Calu3 (cell line): ENCODE data around the gene NLE1. TPM values are rescaled to one million over a fixed set of nuclear protein-coding genes. Genes with fewer than 3 reads are reported as not detected.
"Not testable (repeated sequence)": the region's sequence is repeated elsewhere in the genome, so short reads cannot be mapped to it uniquely, and the experiment has no call there.

ENCODE experiments used
- BruUV-seq: library from RNA; stranded (reverse); fragments of 400-500 nt; replicated peaks from 2 replicates; lab custom pipeline; 2021; lab: Mats Ljungman, UMichigan
- CTCF ChIA-PET: fragments of 300-600 bp; sonication (Branson Sonifier 250); formaldehyde crosslinking; loops from one replicate; lab custom pipeline; 2022; ENCODE audit warnings: antibody characterized with exemption; lab: Charles Lee
- DNase-seq: peaks from one replicate; pipeline ENCODE4 v3.0.0; 2022
- H3K27ac Mint-ChIP-seq: one replicate; pipeline ENCODE4 v1.8.0; 2022; ENCODE audit warnings: mixed read lengths; ENCODE audit not compliant: unreplicated experiment
- H3K27me3 Mint-ChIP-seq: one replicate; pipeline ENCODE4 v1.8.0; 2022; ENCODE audit warnings: mixed read lengths; ENCODE audit not compliant: unreplicated experiment
- H3K36me3 Mint-ChIP-seq: one replicate; pipeline ENCODE4 v1.8.0; 2022; ENCODE audit warnings: mild to moderate bottlenecking, moderate library complexity, mixed read lengths; ENCODE audit not compliant: insufficient read depth, unreplicated experiment
- H3K4me1 Mint-ChIP-seq: one replicate; pipeline ENCODE4 v1.8.0; 2022; ENCODE audit warnings: mild to moderate bottlenecking, low read depth, mixed read lengths; ENCODE audit not compliant: unreplicated experiment
- H3K4me3 Mint-ChIP-seq: one replicate; pipeline ENCODE4 v1.8.0; 2022; ENCODE audit warnings: mild to moderate bottlenecking, low read depth, moderate library complexity, mixed read lengths; ENCODE audit not compliant: unreplicated experiment
- H3K9me3 Mint-ChIP-seq: one replicate; pipeline ENCODE4 v1.8.0; 2022; ENCODE audit warnings: low read depth, mixed read lengths; ENCODE audit not compliant: unreplicated experiment
- intact Hi-C: fragments of 100-400 bp; cut with micrococcal nuclease; formaldehyde crosslinking; loops from one replicate; pipeline ENCODE4 v1.10.0; 2022; ENCODE audit not compliant: unreplicated experiment
- total RNA-seq: library from RNA; stranded (reverse); gene quantifications from 2 replicates; pipeline ENCODE4 v1.2.3, GENCODE V29; 2022
- TF ChIP-seq, protein P1 (sequence below): fragments of 200-600 bp; IDR thresholded peaks from one replicate; pipeline ENCODE4 v1.8.0; 2022; ENCODE audit warnings: antibody characterized with exemption; ENCODE audit not compliant: unreplicated experiment

NLE1 gene
- total RNA-seq, 1 experiment from 2014 or later: 30.0 TPM

DNA sequence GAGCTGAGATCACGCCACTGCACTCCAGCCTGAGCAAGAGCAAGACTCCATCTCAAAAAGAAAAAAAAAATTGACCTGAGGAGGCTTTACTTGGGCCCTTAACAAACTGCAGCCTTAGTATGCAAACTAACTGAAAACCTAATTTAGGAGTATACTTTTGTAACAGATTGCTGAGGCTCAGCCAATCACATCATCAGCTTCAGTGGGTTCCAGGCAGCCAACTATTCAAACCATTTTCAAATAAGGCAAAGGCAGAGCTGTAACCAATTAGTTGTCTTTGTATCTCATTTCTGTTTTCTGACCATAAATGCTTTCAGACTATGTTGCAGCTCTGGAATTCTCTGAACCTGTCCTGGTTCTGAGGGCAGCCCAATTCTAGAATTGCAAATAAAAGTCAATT, 46.4 kb downstream of the NLE1 start:
- TF ChIP-seq, protein P1, sequence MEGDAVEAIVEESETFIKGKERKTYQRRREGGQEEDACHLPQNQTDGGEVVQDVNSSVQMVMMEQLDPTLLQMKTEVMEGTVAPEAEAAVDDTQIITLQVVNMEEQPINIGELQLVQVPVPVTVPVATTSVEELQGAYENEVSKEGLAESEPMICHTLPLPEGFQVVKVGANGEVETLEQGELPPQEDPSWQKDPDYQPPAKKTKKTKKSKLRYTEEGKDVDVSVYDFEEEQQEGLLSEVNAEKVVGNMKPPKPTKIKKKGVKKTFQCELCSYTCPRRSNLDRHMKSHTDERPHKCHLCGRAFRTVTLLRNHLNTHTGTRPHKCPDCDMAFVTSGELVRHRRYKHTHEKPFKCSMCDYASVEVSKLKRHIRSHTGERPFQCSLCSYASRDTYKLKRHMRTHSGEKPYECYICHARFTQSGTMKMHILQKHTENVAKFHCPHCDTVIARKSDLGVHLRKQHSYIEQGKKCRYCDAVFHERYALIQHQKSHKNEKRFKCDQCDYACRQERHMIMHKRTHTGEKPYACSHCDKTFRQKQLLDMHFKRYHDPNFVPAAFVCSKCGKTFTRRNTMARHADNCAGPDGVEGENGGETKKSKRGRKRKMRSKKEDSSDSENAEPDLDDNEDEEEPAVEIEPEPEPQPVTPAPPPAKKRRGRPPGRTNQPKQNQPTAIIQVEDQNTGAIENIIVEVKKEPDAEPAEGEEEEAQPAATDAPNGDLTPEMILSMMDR: no peak
- Mint-ChIP-seq H3K4me1 (no peaks in the 10 kb centered on the region), H3K27me3 (no peaks in the 10 kb centered on the region), H3K27ac (no peak overlapping the region), H3K9me3 (no peaks in the 10 kb centered on the region), H3K4me3 (no peak overlapping the region), H3K36me3 (no peaks in the 10 kb centered on the region)
- no peak for DNase-seq
- CTCF ChIA-PET: interaction anchor here (2.0 kb wide), 1 partner anchor 14 kb away, joined by 4 read pairs; no protein-coding TSS in a partner anchor
- no TSS peak for BruUV-seq
- intact Hi-C loops: no loop called here

DNA sequence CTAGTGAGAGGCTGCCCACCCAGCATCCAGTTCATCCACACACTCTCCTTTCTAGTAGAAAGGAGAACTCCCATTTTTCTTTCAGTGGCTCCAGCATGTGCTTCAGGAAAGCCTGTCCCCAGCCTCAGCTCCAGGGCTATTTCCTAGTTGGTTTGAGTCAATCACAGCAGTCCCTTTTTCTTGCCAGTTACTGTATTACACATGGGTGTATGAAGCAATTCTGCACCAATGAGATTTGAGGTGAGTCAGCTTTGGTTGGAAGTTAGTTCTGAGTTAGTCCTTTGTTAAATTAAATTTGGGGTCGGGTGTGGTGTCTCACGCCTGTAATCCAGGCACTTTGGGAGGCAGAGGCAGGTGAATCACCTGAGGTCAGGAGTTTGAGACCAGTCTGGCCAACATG, 47.2 kb downstream of the NLE1 start:
- no peaks in the 10 kb centered on the region for H3K36me3 Mint-ChIP-seq
- CTCF ChIA-PET: interaction anchor here (1.0 to 2.0 kb wide), 2 partner anchors 13 to 24 kb away, joined by 3 to 4 read pairs; no protein-coding TSS in a partner anchor
- no TSS peak for BruUV-seq
- intact Hi-C loops: no loop called here
- H3K9me3 Mint-ChIP-seq: no peaks in the 10 kb centered on the region
- no peaks in the 10 kb centered on the region for H3K4me1 Mint-ChIP-seq
- DNase-seq: peak; percentile 30
- peak overlapping the region; percentile 17 for H3K27ac Mint-ChIP-seq
- H3K27me3 Mint-ChIP-seq: no peaks in the 10 kb centered on the region
- TF ChIP-seq, protein P1: no peak
- no peak overlapping the region for H3K4me3 Mint-ChIP-seq

DNA sequence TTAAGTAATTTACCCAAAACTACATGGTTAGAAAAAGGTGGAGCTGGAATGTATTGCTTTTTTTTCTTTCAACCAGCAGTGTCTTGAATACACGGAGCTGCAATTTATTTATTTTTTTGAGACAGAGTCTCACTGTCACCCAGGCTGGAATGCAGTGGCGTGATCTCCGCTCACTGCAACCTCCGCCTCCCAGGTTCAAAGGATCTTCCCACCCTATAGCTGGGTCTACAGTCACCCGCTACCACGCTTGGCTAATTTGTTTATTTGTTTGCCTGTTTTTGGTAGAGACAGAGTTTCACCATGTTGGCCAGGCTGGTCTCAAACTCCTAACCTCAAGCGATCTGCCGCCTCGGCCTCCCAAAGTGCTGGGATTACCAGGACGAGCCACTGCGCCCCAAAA, 51.4 kb downstream of the NLE1 start:
- BruUV-seq, CTCF ChIA-PET: not testable (repeated sequence)

DNA sequence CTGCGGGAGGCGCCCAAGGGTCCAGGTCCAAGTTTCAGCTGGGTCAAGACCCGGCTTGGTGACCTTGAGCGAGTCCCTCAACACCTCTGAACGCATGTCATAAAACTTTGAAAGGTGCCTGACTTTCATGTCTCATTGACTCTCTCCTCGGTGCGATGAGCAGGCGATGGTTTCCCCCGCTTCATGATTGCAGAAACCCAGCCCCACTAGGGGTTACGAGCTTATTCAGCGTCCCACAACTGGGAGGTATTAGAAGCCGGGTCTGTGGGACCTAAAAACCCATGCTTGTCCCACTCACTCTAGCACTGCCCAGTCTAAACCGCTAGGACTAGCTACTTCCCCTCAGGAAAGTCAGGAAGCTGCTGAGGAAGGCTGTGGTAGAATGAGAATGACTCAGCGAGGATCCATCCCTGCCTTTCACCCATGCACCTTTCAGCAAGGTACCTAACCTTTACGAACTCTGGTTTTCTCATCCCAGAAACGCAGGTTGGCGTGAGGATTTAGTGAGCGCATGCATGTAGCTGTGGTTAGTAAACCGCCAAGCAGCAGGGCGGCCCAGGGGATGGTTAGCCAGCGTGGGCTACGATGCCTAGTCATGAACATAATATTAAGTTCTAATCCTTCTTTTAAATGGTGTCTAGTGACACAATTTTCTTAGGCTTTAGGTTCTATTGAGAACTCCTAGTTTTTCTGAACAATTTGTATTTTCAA, 52.4 kb downstream of the NLE1 start:
- intact Hi-C loops: loop anchor here (1.0 to 5.0 kb wide), 2 partner anchors 72 to 91 kb away; no protein-coding TSS in a partner anchor
- DNase-seq: peak; percentile 29
- TF ChIP-seq, protein P1: no peak

More for the DNA sequence above, 51.4 kb downstream of the NLE1 start:
- intact Hi-C loops, H3K4me3 Mint-ChIP-seq, DNase-seq, H3K27me3 Mint-ChIP-seq, H3K27ac Mint-ChIP-seq, H3K9me3 Mint-ChIP-seq: not testable (repeated sequence)
- Mint-ChIP-seq H3K36me3 (peaks cover 33% of the 10 kb centered on the region), H3K4me1 (peaks cover 15% of the 10 kb centered on the region)

More for the DNA sequence above, 52.4 kb downstream of the NLE1 start:
- BruUV-seq: no TSS peak
- H3K4me3 Mint-ChIP-seq: peak overlapping the region; percentile 93
- H3K9me3 Mint-ChIP-seq: no peaks in the 10 kb centered on the region
- H3K36me3 Mint-ChIP-seq: peaks cover 43% of the 10 kb centered on the region
- peaks cover 20% of the 10 kb centered on the region for H3K4me1 Mint-ChIP-seq
- H3K27ac Mint-ChIP-seq: peak overlapping the region; percentile 60
- no peaks in the 10 kb centered on the region for H3K27me3 Mint-ChIP-seq
- CTCF ChIA-PET: interaction anchor here (0.5 to 1.2 kb wide), 5 partner anchors 46 to 98 kb away, joined by 3 to 6 read pairs (median 4); no protein-coding TSS in a partner anchor
